Stimulated activated CD4-positive, alpha-beta T cell treated with anti-CD3 and anti-CD28 coated beads, Interleukin-1b, Interleukin-23, amount 100 ng/mL, for 1 hour (primary cell): Measurements from ENCODE around the gene DYNC1I1.

Experiments
- DNase-seq, 2 donors: peaks; one replicate each; pipeline ENCODE4 v3.0.0-alpha.2; 2020; ENCODE audit warnings: low read depth in 2 of 2

DYNC1I1 gene

GRCh38 chr7:95963446-95963990, 191.2 kb downstream of the DYNC1I1 start:
- DNase-seq: no peak

GRCh38 chr7:95971716-95972115, 199.4 kb downstream of the DYNC1I1 start:
- DNase-seq: no peak

- DNase-seq: no peak
Observed at GRCh38 chr7:95972523-95972922, 200.2 kb downstream of the DYNC1I1 start.

GRCh38 chr7:95974108-95974507, 201.8 kb downstream of the DYNC1I1 start:
- no peak for DNase-seq

- no peak for DNase-seq
Observed at GRCh38 chr7:95976369-95977060, 204.2 kb downstream of the DYNC1I1 start.

- DNase-seq: no peak
Observed at GRCh38 chr7:95977994-95978393, 205.6 kb downstream of the DYNC1I1 start.

GRCh38 chr7:95980167-95980566, 207.8 kb downstream of the DYNC1I1 start:
- no peak for DNase-seq

GRCh38 chr7:95980706-95981105, 208.4 kb downstream of the DYNC1I1 start:
- no peak for DNase-seq

GRCh38 chr7:95986178-95986764, 213.9 kb downstream of the DYNC1I1 start:
- DNase-seq: no peak

GRCh38 chr7:95989301-95989700, 216.9 kb downstream of the DYNC1I1 start:
- DNase-seq: no peak

GRCh38 chr7:95993380-95993779, 221.0 kb downstream of the DYNC1I1 start:
- no peak for DNase-seq

- DNase-seq: no peak
Observed at GRCh38 chr7:95996174-95996573, 223.8 kb downstream of the DYNC1I1 start.

GRCh38 chr7:95996886-95997285, 224.5 kb downstream of the DYNC1I1 start:
- no peak for DNase-seq

- DNase-seq: no peak
Observed at GRCh38 chr7:95997632-95998031, 225.3 kb downstream of the DYNC1I1 start.

GRCh38 chr7:95999481-95999880, 227.1 kb downstream of the DYNC1I1 start:
- no peak for DNase-seq

GRCh38 chr7:96004578-96004977, 232.2 kb downstream of the DYNC1I1 start:
- no peak for DNase-seq

GRCh38 chr7:96005271-96005670, 232.9 kb downstream of the DYNC1I1 start:
- no peak for DNase-seq

GRCh38 chr7:96009148-96009547, 236.8 kb downstream of the DYNC1I1 start:
- DNase-seq: no peak

- no peak for DNase-seq
Observed at GRCh38 chr7:96013836-96014235, 241.5 kb downstream of the DYNC1I1 start.

- DNase-seq: no peak
Observed at GRCh38 chr7:96014617-96015016, 242.3 kb downstream of the DYNC1I1 start.

GRCh38 chr7:96016056-96016586, 243.8 kb downstream of the DYNC1I1 start:
- DNase-seq: no peak

GRCh38 chr7:96016735-96017134, 244.4 kb downstream of the DYNC1I1 start:
- DNase-seq: no peak

GRCh38 chr7:96017877-96018276, 245.5 kb downstream of the DYNC1I1 start:
- no peak for DNase-seq
